GM19239 (cell line): ENCODE data around the gene LRGUK.
"Not testable (repeated sequence)": the region's sequence is repeated elsewhere in the genome, so short reads cannot be mapped to it uniquely, and the experiment has no call there.

Source experiments
- DNase-seq: peaks from one replicate; pipeline ENCODE4 v3.0.0; 2011; ENCODE audit warnings: low spot score; ENCODE audit not compliant: insufficient read length
- FAIRE-seq: peaks from 2 replicates; lab custom pipeline; 2011; peaks lifted over from hg19 to GRCh38; lab: Jason Lieb, UNC

The LRGUK gene

DNA sequence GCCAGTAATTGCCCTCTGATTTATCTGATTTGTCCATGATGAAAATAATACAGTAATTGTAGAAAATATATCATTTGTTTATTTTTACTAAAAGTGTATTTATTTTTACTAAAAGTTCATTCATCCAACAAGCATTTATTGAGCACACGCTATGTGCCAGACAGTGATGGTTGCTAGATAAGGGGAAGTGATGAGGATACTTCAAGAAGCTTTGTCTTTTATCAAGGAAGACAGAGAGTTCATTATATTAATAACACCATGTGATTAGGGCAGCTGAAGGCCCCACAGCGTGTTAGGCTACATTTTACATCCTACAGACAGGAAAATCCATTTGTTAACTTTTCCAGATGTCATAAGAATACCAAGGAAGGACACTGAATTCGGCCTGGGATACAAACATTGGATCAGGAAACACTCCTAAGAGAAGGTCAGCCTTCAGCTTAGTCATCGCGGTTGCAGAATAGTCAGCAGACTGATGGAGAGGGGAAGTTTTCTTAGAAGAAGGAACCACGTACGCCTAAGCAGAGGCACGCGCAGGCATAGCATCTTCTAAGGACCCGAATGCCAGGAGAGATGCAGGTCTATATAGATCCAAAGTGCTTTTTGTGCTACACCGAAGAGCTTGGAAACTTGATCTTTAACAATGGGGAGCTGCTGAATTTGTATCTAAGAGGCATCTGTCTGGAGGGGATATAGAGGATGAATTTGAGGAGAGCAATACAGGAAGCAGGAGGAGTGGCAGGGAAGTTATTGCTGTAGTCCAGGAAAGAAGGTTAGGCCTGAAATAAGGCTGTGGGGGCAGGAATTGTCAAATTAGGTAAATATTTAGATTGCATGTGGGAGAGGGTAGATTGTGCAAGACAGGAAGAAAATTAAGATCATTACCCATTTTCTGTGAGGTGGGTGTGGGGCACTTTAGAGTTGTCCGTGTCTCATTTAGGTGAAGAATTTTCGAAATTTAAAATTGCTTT is 85.7 kb downstream of the LRGUK start:
- DNase-seq (no peak), FAIRE-seq (no peak)

DNA sequence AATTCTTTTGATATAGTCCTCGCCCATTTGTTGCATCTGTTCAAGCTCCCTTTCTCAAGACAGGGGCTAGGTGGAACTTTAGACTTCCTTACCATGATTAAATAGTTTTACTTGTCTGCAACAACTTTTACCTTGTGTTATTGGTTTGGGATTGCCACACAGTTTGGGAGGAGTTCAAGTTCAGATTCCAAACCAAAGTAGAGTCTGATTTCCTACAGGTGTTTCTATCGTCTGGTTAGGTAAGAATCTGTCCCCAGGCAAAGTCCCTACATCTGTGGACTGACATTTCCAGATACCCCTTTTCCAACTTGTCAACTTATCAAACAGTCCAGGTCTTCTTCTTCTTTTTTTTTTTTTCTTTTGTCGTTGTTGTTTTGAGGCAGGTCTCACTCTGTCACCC is 93.1 kb downstream of the LRGUK start:
- no peak for DNase-seq
- FAIRE-seq, result no peak

DNA sequence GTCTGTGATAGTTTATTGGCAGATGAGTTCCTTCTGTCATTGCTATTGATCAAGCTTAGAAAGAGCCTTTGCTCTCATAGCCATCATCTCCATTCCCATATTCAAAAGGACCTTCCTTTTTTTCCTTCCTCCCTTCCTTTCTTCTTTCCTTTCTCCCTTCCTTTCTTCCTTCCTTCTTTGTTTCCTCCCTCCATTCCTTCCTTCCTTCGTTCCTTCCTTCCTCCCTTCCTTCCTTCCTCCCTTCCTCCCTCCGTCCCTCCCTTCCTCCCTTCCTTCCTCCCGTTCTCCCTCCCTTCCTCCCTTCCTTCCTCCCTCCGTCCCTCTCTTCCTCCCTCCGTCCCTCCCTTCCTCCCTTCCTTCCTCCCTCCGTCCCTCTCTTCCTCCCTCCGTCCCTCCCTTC is 104.2 kb downstream of the LRGUK start:
- FAIRE-seq, result not testable (repeated sequence)

DNA sequence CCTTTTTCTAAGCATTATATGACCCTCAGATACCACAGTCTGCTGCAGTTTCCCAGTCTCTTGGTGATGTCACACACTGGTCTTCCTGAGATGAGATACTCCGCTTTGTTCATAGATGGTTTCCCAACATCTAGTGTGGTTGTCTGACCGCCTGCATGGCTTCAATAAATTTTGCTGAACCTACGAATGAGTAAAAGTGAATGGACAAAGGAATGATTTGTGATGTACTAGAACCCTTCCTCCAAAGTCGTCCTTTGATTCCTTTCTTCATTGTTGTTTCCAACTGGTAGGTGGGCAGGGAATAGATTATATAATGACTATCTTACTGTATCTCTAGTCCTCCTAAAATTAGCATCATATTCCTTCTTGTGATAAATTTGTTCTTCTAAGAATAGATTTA is 107.1 kb downstream of the LRGUK start:
- FAIRE-seq (no peak), DNase-seq (no peak)

More for the DNA sequence above, 104.2 kb downstream of the LRGUK start:
- DNase-seq, result not testable (repeated sequence)

DNA sequence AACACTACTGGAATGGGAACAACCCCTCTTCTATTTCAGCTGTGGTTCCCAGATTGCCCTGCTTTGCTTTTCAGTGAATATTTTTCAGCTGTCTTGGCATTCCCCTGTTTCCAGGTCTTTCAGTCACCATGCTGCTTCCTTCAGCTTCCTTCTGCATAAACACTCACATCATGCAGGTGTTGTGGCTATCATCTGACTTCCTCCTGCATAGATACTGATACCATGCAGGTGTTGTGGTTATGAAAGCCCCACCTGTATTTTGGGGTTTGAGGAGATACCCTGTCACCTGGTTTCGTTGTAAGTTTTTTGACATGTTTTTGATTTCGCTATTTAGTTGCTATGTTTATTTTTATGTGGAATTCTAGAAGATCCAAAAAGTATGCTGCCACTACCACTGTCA is 118.1 kb downstream of the LRGUK start:
- FAIRE-seq (no peak), DNase-seq (no peak)

DNA sequence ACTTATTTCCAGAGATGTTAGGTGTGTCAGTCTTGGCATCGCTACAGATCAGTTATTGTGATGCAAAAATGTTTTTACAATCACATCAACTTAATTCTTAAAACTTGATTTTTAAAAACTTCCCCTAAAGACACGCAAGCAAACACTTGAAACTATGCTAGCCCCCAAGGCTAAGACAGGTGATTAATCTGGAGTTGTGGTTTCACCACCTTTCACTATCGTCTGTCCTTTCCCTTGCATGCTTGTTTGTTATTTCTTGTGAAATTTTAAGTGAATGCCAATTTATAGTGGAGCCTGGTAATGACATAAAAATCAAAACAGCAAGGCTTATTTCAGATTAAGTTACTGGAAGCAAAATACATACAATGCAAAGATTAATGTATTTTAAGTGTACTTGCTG is 119.2 kb downstream of the LRGUK start:
- DNase-seq (no peak), FAIRE-seq (no peak)

DNA sequence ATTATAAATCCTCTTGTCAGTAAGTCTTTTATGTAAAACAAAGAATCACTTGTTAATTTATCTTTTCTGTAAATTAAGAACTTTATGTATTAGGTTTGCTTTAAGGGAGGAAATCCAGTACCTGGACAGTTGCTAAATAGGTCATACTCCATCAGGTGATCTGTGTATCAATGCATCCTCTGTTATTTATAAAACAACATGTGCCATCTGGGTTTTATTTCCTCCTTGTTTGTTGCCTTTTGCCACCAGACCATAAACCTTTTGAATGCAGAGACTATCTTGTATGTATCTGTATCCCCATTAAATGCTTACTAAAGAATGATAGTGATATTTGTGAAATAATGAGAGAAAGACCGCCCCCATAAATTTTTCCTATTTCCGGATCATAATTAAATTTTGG is 119.6 kb downstream of the LRGUK start:
- FAIRE-seq (no peak), DNase-seq (no peak)

DNA sequence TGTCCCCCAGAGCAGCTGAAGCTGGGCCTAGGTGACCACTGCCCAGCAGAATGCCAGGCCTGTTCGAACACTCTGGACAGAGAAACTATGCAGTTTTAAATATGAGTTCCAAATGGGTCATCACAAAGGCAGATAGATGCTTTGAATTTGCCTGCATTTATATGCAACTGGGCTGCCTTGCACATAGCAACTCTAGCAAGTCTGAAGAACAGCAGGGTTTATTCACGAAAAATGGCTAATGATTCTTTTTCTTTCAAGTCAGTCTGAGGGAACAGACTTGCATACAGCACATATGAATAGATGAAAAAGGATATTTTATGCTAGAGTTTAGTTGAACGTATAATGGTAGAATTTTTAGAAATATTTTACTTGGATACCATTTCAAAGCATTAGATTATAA is 121.1 kb downstream of the LRGUK start:
- FAIRE-seq (no peak), DNase-seq (no peak)

DNA sequence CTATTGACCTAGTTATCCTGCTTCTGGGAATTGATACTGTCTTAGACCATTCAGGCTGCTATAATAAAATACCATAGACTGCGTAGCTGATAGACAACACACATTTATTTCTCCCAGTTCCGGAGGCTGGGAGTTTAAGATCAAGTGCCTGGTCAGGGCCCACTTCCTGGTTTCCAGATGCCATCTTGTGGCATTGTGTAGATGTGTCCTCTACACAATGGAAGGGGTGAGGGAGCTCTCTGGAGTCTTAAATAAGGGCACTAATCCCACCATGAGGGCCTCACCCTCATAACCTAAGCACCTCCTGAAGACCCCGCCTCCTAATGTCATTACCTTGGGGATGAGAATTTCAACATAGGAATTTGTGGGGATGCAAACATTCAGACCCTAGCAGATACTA is 127.2 kb downstream of the LRGUK start:
- FAIRE-seq, result no peak
- DNase-seq, result no peak

DNA sequence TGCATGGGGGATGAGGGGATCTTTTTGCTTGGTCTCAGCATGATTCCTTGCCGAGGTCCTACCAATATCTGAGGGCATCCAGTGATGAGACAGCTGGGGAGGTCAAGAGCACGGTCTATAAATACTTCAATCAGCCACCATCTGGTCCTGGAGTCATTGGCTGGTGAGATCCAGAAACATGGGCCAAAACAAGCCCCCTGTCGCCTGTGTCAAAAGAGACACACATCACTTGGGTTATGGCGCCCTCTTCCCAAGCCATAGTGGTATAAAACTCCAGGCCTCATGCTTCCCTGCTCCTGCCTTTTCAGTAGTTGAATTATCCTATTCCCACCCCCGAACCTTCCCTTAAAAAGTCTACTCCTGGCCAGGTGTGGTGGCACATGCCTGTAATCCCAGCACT is 128.7 kb downstream of the LRGUK start:
- DNase-seq (no peak), FAIRE-seq (no peak)

DNA sequence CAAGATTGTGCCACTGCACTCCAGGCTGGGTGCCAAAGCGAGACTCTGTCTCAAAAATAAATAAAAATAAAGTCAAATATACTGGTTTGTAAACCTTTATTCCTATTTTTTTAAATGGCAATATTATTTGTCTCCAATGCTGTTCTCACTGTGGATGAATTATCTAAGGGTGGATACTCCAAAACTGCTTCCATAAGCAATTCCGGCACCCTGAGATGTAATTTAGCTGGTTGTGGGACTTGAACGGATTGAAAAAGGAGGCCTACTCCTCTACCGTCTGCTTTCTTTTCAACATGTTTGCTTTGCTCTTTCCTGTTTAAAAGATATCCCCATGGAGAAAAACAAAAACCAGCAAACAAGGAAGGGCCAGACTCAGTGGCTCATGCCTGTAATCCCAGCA is 135.2 kb downstream of the LRGUK start:
- no peak for DNase-seq
- FAIRE-seq, result no peak

DNA sequence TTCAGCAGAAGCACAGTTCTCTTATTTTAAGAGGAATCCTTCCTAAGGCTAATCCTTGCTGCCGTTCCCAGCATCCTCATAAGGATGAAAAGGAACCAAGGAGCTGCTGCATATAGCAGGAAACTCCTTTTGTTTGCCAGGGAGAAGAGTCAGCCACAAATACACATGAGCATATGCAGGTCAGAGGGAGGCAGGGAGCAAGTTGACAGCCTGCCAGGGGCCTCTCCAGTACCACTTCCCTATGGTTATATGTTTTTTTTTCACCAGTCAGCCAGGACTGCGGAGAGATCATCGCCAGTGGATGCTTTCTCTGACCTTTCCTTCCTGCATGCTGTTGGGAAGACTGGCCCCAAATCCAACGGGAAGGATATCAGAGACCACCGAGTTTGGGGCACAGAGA is 149.8 kb downstream of the LRGUK start:
- no peak for FAIRE-seq

DNA sequence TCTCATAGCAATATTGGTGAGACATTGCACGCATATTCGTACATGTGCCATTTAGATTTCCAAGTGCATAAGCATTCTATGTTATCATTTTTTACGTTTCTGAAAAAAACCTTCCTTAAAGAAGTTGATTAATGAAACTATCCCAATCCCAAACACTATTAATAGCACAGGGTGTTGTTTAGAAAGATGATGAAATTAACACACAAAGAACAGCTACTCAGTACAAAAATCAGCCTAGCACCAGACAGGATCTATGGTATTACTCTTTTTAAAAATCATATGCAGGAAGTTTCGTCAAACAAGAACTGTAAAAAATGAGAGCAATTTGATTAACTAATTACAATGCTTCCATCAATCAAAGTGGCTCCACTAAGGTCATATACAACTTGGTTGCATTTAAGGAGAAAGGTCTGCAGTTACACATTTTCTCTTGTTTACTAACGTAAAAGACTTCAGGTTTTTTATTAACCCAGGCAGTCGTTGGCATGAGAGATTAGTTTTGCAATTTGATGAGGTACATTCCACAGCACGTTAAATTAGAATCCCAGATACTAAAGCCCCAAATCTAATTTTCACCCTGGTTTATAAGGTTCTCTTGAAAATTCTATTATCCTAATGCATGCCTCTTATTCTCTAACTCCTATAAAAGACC is 151.5 kb downstream of the LRGUK start:
- FAIRE-seq, result no peak
- DNase-seq, result no peak

More for the DNA sequence above, 149.8 kb downstream of the LRGUK start:
- no peak for DNase-seq

DNA sequence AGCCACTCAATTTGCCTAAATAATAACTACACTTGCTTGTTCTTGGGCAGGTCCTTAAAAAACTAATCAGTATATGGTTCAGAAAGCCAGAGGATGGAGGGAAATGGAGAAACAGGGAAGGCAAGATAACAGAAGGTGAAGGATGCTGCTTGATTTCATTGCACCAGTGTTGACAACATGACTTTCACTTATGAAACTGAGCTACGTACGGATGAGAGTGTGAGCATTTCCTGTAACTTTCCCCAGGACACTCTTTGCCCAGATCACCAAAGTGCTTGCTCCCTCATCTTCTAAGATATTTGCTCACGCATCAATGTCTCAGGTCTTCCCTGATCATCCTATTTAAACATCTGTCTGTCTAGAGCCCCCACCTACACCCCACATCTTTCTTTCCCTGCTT is 152.2 kb downstream of the LRGUK start:
- DNase-seq (no peak), FAIRE-seq (no peak)

DNA sequence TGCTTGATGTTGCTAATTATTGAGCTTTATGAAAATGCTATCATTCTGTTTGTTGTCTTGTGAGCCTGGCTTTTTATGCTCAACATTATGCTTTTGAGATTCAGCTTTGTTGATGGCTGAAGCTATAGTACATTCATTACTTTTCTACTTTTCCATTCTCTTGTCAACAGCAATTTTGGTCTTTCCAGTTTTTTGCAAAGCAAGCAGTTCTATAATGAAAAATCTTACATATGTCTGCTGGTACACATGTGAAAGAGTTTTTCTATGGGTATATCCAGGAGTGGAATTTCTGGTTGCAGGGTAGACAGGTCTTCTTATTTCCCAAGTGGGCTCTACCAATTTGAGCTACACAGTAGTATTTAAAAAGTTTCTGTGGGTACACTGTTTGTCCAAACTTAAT is 152.8 kb downstream of the LRGUK start:
- no peak for DNase-seq
- no peak for FAIRE-seq

DNA sequence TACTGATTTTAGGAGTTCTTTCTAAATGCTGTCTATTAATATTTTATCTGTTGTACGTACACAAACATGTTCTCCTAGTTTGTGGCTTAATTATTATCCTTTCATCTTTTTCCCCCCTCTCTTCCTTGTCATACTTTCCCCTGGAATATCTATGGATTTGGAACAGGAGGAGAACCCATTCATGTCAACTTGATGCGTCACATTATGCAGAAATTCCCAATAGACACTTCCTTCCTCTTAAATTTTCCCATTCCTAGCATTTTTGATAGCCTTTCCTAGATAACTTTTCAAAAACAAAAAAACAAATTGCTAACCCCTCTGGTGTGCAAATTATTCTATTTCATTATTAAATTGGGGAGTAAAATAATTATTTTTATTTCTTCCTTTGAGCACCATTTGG is 153.4 kb downstream of the LRGUK start:
- no peak for FAIRE-seq

DNA sequence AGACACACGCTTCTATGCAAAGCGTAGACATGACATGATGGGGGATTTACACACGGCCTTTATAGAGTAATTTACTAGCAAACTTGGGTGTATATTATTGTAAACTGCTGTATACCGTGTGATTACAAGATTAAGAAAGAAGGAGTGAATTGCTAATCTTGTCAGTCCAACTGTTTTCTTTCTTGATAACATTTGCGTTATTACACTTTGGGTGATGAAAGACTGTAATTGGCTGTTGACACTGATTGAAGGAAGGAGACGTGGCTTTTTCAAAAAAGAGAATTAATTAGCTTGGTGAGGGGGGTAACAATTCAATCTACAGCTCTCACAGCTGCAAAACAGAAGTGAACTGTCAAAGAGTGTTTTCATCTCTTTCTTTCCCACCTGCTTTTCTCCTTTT is 156.9 kb downstream of the LRGUK start:
- DNase-seq (no peak), FAIRE-seq (no peak)

More for the DNA sequence above, 153.4 kb downstream of the LRGUK start:
- no peak for DNase-seq

DNA sequence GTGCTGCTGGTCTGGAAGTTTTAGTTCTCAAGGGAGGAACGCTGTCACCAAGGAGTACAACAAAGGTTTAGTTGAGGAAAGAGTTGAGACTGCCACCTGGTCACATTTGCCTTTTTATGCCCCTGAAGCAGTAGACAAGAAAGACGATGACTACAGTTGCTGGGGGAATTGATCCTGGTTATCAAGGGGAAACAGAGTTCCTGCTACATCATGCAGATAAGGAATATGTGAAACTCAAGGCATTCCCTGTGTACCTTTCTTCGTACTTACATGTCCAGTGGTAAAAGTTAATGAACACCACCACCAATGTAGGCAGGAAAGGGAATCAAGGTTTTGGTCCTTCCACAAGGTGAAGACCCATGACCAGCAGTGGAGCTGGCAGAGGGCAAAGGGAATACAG is 157.8 kb downstream of the LRGUK start:
- no peak for FAIRE-seq

DNA sequence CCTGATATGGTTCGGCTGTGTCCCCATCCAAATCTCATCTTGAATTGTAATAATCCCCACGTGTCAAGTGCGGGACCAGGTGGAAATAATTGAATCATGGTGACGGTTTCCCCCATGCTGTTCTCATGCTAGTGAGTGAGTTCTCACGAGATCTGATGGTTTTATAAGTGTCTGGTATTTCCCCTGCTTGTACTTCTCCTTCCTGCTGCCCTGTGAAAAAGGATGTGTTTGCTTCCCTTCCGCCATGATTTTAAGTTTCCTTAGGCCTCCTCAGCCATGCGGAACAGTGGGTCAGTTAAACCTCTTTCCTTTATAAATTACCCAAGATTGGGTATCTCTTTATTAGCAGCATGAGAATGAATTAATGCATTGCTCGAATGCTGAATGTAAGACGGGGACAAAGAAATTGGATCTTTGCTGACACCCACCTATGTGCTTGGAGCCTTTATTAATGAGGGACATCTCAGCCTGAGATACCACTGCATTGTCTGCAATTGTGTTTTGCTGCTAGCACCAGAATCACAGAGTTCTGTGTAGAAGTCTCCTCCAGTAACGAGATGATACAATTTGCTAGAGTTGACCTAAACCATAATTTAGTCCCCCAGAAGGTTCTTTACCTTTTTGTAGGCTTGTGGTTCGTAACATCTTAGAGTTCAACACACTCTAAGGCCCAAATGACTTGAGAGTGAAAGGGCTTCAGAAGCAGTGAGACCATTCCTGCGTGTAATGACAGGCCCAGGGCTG is 160.9 kb downstream of the LRGUK start:
- no peak for FAIRE-seq

More for the DNA sequence above, 157.8 kb downstream of the LRGUK start:
- no peak for DNase-seq

DNA sequence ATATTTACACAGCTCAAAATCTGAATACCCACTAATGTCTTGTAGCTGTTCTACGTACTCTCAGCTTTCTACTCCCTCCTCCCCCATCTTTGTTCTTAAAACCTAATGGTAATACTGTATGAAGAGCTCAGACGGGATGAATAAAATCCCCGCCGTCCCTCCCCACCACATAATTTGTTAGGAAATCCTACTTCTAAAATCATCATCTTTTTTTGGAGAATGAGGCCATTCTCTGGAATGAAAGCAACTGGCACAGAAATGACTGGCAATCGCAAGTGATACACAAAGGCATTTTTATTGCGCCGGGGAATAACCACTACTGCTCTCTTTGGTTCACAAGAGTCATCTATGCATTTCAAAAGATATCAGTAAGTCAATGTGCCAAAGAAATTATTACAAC is 162.3 kb downstream of the LRGUK start:
- DNase-seq (no peak), FAIRE-seq (no peak)

More for the DNA sequence above, 160.9 kb downstream of the LRGUK start:
- DNase-seq, result no peak

DNA sequence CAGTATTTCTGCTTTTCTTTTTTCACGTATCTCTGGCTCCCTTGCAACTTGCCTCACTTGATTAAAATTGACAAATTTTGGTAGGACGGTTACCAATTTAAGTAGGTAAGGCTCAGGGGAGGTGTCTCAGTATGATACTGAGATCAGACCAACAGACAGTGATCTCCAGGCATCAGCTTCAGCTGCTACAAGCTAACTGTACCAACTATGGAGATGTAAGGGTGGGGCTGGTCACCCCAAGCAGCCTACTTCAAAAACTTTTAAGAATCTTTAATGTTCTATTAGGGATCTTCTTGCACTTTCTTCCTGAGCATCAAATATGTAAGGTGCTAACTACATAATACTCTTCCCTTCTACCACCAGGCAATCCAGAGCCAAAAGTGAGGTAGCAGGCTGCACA is 162.7 kb downstream of the LRGUK start:
- DNase-seq (no peak), FAIRE-seq (no peak)
